OCI-LY1 (cell line): ENCODE data around the gene CDK5RAP3.

Experiments
- CTCF ChIP-seq: fragments of 200-600 bp; sonication (generic), shearing (Covaris generic); IDR thresholded peaks from 2 replicates; pipeline ENCODE4 v1.5.1; 2017; ENCODE audit warnings: mild to moderate bottlenecking, antibody characterized with exemption, low read length, moderate library complexity, mixed read lengths
- EZH2 ChIP-seq: fragments of 200-600 bp; sonication (generic), shearing (Covaris generic); IDR thresholded peaks from 2 replicates; pipeline ENCODE4 v1.8.0; 2017; ENCODE audit warnings: borderline replicate concordance, mixed run types, mild to moderate bottlenecking, antibody characterized with exemption, low read length, moderate library complexity, mixed read lengths

GRCh38 chr17:47937941-47938340 lies 33.0 kb upstream of the CDK5RAP3 start:
- TF ChIP-seq CTCF (no peak), EZH2 (no peak)
